Measurements from ENCODE around the gene G6PC2. TPM values are rescaled to one million over a fixed set of nuclear protein-coding genes. Genes with fewer than 3 reads are reported as not detected.

The G6PC2 gene
- total and polyA plus RNA-seq, 7 donors: 0.06 to 0.60 TPM; not detected in 5

GRCh38 chr2:168912901-168913369 lies 11.8 kb downstream of the G6PC2 start:
- H3K27me3 ChIP-seq: no peaks in the 10 kb centered on the region
- H3K27ac ChIP-seq: no peak overlapping the region
- H3K4me1 ChIP-seq: no peaks in the 10 kb centered on the region
- intact Hi-C loops (cut with DNase I): no loop called here
- DNase-seq: peak; percentile 64
- no peaks in the 10 kb centered on the region for H3K9me3 ChIP-seq
- TF ChIP-seq POLR2AphosphoS5 (IDR thresholded peaks at IDR 0.05) (peak in 1 of 4 donors; percentile 11), POLR2A (IDR thresholded peaks at IDR 0.05) (no peak), CTCF (IDR thresholded peaks at IDR 0.05) (no peak), EP300 (IDR thresholded peaks at IDR 0.05) (no peak)
- H3K36me3 ChIP-seq: no peaks in the 10 kb centered on the region
- WGBS, 2 donors: 18 to 37% methylated on average over 21 of the region's 21 CpGs
- H3K4me3 ChIP-seq: peak overlapping the region in 3 of 4 donors; percentile 0 to 25 (median 8)

GRCh38 chr2:168913495-168913894 lies 12.4 kb downstream of the G6PC2 start:
- H3K4me3 ChIP-seq: no peak overlapping the region
- no peak overlapping the region for H3K27ac ChIP-seq
- H3K27me3 ChIP-seq: no peaks in the 10 kb centered on the region
- 87 to 89% methylated on average over 4 of the region's 4 CpGs for WGBS, 2 donors
- no peaks in the 10 kb centered on the region for H3K4me1 ChIP-seq
- no peak for DNase-seq
- no peaks in the 10 kb centered on the region for H3K36me3 ChIP-seq
- no peaks in the 10 kb centered on the region for H3K9me3 ChIP-seq
- TF ChIP-seq POLR2A (IDR thresholded peaks at IDR 0.05) (no peak), CTCF (IDR thresholded peaks at IDR 0.05) (no peak), POLR2AphosphoS5 (IDR thresholded peaks at IDR 0.05) (no peak), EP300 (IDR thresholded peaks at IDR 0.05) (no peak)
- intact Hi-C loops (cut with DNase I): no loop called here

GRCh38 chr2:168915441-168916330 lies 14.6 kb downstream of the G6PC2 start:
- no peaks in the 10 kb centered on the region for H3K9me3 ChIP-seq
- H3K4me1 ChIP-seq: no peaks in the 10 kb centered on the region
- 89 to 95% methylated on average over 3 of the region's 3 CpGs for WGBS, 2 donors
- H3K36me3 ChIP-seq: no peaks in the 10 kb centered on the region
- intact Hi-C loops (cut with DNase I): no loop called here
- TF ChIP-seq POLR2AphosphoS5 (IDR thresholded peaks at IDR 0.05): no peak
- TF ChIP-seq CTCF (IDR thresholded peaks at IDR 0.05): no peak
- no peak overlapping the region for H3K4me3 ChIP-seq
- H3K27ac ChIP-seq: no peak overlapping the region
- DNase-seq: no peak
- H3K27me3 ChIP-seq: no peaks in the 10 kb centered on the region

GRCh38 chr2:168916331-168916675 lies 15.2 kb downstream of the G6PC2 start:
- no peak for TF ChIP-seq POLR2AphosphoS5 (IDR thresholded peaks at IDR 0.05)
- TF ChIP-seq POLR2A (IDR thresholded peaks at IDR 0.05): no peak
- TF ChIP-seq CTCF (IDR thresholded peaks at IDR 0.05): no peak
- no peak for TF ChIP-seq EP300 (IDR thresholded peaks at IDR 0.05)
- no peak for DNase-seq
- intact Hi-C loops (cut with DNase I): no loop called here

More at GRCh38 chr2:168916331-168916675, 15.2 kb downstream of the G6PC2 start:
- H3K9me3 ChIP-seq: no peaks in the 10 kb centered on the region
- 89 to 92% methylated on average over 4 of the region's 4 CpGs for WGBS, 2 donors
- no peak overlapping the region for H3K4me3 ChIP-seq
- no peak overlapping the region for H3K27ac ChIP-seq
- H3K27me3 ChIP-seq: no peaks in the 10 kb centered on the region
- no peaks in the 10 kb centered on the region for H3K36me3 ChIP-seq
- no peaks in the 10 kb centered on the region for H3K4me1 ChIP-seq

Data from sigmoid colon (tissue), 7 donors.